GM12878 (cell line): Measurements from ENCODE around the gene NRG3.

Source experiments
- ETV6 ChIP-seq, 2 experiments: fragments of 450-650 bp in 1 of 2; IDR thresholded peaks in 1 of 2; conservative IDR thresholded peaks in 1 of 2; 2 replicates each; pipeline ENCODE4 v1.6.1; 2014; ENCODE audit warnings: antibody characterized with exemption in 1 of 2, borderline replicate concordance in 1 of 2, low read depth in 1 of 2, mild to moderate bottlenecking in 1 of 2, moderate library complexity in 1 of 2
- FOS ChIP-seq: IDR thresholded peaks from 3 replicates; pipeline ENCODE4 v1.6.1; 2011; ENCODE audit warnings: borderline replicate concordance; ENCODE audit not compliant: insufficient read length; ENCODE audit errors: extremely low read depth
- JUND ChIP-seq: IDR thresholded peaks from 2 replicates; pipeline ENCODE4 v1.6.1; 2012; ENCODE audit warnings: low read depth, mild to moderate bottlenecking, low read length, improper control_type of control experiment, moderate library complexity
- POLR2AphosphoS5 ChIP-seq: IDR thresholded peaks from 2 replicates; pipeline ENCODE4 v1.6.1; 2011; ENCODE audit warnings: mild to moderate bottlenecking, low read length, inconsistent platforms
- STAT1 ChIP-seq: fragments of 450-650 bp; conservative IDR thresholded peaks from 2 replicates; pipeline ENCODE4 v1.6.1; 2014; ENCODE audit warnings: antibody characterized with exemption, mild to moderate bottlenecking
- TF ChIP-seq, protein P1 (sequence below), 3 experiments: IDR thresholded peaks in 2 of 3; conservative IDR thresholded peaks in 1 of 3; 2 replicates each; pipeline ENCODE4 v1.5.1; 2011; ENCODE audit warnings: low read depth in 3 of 3, low read length in 3 of 3, mild to moderate bottlenecking in 3 of 3, control low read depth in 2 of 3, moderate library complexity in 2 of 3, inconsistent platforms in 1 of 3, mixed read lengths in 1 of 3; ENCODE audit not compliant: control insufficient read depth in 2 of 3, insufficient read depth in 1 of 3; ENCODE audit errors: extremely low read depth in 1 of 3

GRCh38 chr10:82887488-82887887 is 1012.5 kb downstream of the NRG3 start:
- TF ChIP-seq ETV6 (conservative IDR thresholded peaks at IDR 0.05 in 1 of 2, IDR thresholded peaks at IDR 0.05 in 1 of 2; ENCODE audit: borderline replicate concordance in 1 of 2, low read depth in 1 of 2): no peak
- TF ChIP-seq STAT1: no peak
- TF ChIP-seq POLR2AphosphoS5: no peak
- no peak for TF ChIP-seq FOS
- TF ChIP-seq JUND: no peak
- TF ChIP-seq, protein P1, sequence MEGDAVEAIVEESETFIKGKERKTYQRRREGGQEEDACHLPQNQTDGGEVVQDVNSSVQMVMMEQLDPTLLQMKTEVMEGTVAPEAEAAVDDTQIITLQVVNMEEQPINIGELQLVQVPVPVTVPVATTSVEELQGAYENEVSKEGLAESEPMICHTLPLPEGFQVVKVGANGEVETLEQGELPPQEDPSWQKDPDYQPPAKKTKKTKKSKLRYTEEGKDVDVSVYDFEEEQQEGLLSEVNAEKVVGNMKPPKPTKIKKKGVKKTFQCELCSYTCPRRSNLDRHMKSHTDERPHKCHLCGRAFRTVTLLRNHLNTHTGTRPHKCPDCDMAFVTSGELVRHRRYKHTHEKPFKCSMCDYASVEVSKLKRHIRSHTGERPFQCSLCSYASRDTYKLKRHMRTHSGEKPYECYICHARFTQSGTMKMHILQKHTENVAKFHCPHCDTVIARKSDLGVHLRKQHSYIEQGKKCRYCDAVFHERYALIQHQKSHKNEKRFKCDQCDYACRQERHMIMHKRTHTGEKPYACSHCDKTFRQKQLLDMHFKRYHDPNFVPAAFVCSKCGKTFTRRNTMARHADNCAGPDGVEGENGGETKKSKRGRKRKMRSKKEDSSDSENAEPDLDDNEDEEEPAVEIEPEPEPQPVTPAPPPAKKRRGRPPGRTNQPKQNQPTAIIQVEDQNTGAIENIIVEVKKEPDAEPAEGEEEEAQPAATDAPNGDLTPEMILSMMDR (IDR thresholded peaks at IDR 0.05 in 2 of 3, conservative IDR thresholded peaks at IDR 0.05 in 1 of 3; ENCODE audit: control insufficient read depth in 2 of 3, extremely low read depth in 1 of 3, insufficient read depth in 1 of 3, low read depth in 3 of 3, low read length in 3 of 3): no peak
